Non-pigmented ciliary epithelial cell (primary cell): ENCODE results near the gene TMEM192.
"Not testable (repeated sequence)": the region's sequence is repeated elsewhere in the genome, so short reads cannot be mapped to it uniquely, and the experiment has no call there.

ENCODE experiments used
- DNase-seq: peaks from one replicate; pipeline ENCODE4 v3.0.0-alpha.2; 2010; ENCODE audit warnings: low read depth

TMEM192 gene

DNA sequence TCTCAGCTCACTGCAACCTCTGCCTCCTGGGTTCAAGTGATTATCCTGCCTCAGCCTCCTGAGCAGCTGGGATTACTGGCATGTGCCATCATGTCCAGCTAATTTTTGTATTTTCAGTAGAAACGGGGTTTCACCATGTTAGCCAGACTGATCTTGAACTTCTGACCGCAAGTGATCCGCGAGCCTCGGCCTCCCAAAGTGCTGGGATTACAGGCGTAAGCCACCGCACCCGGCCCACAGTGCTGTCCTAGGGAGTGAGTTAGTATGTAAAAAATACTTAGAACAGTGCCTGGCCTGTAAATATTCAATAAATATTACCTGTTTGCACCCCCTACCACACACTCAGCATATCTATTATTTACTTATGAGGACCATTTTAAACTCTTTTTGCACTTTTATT lies 20.5 kb downstream of the TMEM192 start:
- DNase-seq, result not testable (repeated sequence)

DNA sequence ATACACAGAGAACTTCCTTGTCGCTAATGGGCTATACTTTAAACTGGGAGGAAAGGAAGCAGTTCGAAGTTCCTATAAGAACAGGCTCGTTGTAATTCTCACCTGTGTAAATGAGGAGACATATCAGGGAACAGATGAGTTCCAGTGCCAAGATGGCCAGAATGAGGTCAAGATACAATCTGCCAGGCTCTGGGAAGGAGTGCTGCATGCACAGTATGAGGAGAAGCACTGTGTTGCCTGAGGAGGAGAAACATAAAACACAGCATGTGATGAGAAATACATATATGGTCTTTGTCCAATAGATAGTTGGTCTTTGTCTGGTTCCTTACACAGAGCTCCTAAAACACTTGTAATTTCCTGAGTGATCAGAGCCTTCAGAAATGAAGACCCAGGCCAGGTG lies 24.3 kb downstream of the TMEM192 start:
- DNase-seq, result no peak

DNA sequence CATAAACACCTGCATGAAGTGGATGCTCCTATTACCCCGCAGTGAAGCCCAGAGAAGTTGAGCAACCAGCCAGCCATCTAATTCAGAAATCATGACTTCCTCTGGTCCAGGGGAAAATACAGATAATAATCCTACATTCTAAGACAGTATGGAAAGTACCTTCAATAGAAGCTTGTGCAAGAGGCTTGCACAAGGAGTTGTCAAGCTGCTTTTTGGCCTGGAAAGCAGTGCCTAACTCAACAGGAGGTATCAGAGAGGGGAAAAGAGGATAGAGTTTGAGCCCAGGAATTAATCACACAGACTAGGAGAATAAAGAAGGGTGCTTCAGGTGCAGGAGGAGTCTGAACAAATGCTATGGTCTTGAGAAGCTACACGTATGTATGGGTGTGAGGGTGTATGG lies 26.7 kb downstream of the TMEM192 start:
- no peak for DNase-seq

DNA sequence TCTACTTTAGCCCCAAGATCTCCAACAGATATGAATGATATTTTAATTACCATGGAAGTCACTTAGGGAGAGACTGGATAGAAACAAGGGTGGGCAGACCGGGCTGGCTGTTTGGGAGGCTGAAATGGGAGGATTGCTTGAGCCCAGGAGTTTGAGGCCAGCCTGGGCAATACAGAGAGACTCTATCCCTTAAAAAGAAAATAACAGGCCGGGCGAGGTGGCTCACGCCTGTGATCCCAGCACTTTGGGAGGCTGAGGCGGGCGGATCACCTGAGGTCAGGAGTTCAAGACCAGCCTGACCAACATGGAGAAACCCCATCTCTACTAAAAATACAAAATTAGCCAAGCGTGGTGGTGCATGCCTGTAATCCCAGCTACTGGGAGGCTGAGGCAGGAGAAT lies 27.9 kb downstream of the TMEM192 start:
- not testable (repeated sequence) for DNase-seq

DNA sequence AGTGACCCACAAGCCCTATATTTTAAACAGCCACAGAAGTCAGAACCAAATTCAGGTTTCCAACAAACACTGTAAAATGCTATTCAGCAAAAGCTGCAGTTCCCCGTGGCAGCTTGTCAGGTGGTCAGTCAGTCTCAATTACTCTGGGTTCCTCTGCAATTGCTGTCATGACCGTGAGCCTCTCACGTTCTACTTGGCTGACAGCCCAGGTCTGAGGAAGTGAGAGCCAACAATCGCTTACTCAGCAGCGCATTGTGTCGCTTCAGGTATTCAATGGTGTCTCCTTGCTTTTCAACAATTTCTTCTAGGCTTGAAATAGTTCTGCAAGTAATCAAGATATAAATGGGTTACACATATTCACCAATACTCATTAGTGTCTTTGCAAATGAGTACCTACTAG lies 33.2 kb downstream of the TMEM192 start:
- DNase-seq, result peak; percentile 8

DNA sequence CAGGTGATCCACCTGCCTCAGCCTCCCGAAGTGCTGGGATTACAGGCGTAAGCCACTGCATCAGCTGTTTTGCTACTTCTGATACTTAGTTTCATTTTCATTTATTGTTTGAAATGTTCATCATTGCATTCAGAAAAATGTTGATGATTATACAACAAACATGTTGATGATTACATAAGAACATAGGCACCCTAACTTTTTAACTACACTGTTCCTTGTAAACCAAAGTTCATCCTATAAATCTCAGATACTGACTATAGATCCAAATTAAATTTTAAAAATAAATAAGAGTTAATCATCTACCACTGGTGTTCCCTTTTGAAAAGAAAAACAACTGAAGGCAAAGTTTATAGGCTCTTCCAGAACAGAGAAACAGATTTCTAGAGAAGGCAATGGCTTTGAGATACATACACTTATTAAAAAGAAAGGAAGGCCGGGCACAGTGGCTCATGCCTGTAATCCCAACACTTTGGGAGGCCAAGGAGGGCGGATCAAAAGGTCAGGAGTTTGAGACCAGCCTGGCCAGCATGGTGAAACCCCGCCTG lies 35.6 kb downstream of the TMEM192 start:
- no peak for DNase-seq

DNA sequence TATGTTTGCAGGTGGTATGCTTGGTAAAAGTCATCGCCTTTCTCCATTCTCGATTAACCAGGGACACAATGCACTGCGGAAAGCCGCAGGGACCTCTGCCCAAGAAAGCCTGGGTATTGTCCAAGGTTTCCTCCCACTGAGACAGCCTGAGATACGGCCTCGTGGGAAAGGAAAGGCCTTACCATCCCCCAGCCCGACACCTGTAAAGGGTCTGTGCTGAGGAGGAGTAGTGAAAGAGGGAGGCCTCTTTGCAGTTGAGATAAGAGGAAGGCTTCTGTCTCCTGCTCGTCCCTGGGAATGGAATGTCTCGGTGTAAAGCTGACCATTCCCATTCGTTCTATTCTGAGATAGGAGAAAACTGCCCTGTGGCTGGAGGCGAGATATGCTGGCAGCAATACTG lies 39.3 kb downstream of the TMEM192 start:
- not testable (repeated sequence) for DNase-seq

DNA sequence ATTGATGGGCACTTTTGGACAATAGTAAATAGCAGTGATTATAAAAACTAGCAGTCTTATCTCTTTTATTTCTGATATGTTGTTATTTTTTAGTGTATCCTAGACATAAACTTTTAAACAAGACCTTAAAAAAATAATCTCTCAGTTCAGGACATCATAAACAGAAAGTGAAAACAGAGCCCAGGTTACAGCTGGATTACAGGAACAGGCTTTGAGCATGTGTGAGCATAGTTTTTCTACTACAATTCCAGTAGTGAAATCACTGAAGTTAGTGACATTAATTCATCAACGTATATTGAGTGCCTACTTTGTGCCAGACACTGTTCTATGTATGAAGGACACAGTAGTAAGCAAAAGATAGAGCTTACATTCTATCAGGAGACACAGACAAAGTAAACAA lies 42.1 kb downstream of the TMEM192 start:
- DNase-seq, result no peak

DNA sequence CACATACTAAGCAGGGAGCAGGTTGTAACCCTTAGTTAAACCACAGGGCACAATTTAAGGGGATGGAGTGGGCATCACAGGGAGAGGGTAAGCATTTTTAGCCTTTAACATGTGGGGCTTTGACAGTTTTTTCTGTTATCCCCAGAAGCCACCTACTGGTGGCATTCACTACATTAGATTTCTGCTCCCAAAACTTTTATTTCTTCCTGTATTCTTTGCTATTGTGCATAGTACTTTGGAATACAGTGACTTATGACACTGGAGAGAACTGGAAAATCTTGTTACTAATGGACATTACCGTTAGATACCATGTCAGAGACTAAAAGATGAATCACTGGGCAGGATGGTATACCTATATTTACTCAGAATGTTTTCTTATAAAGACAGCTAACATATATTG lies 51.7 kb downstream of the TMEM192 start:
- no peak for DNase-seq

DNA sequence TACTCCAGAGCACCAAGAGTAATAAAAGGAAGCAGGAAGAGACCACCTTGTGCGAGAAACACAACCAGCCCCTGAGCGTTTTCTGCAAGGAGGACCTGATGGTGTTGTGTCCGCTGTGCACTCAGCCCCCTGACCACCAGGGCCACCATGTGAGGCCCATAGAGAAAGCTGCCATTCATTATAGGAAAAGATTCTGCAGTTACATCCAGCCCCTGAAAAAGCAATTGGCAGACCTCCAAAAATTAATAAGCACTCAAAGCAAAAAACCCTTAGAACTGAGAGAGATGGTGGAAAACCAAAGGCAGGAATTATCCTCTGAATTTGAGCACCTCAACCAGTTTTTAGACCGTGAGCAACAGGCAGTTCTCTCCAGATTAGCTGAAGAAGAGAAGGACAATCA lies 53.3 kb downstream of the TMEM192 start:
- DNase-seq, result no peak

DNA sequence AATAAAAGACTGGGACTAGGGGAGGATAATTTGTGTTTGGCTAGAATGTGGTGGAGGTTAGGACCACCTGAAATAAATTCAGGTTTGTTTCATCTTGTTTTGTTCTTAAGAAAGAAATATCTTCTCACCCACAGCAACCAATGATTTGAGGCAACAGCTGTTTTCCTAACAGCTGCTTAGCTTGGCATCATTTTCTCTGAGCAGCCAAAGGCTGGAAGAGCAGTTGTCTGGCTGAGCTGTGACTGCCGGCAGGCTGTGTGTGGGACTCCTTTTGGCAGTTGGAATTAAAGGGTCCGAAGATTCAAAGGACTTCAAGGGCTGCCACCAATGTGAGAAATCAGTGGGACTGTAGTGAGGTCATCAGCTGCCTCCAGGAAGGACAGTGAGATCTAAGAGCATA lies 54.0 kb downstream of the TMEM192 start:
- no peak for DNase-seq

DNA sequence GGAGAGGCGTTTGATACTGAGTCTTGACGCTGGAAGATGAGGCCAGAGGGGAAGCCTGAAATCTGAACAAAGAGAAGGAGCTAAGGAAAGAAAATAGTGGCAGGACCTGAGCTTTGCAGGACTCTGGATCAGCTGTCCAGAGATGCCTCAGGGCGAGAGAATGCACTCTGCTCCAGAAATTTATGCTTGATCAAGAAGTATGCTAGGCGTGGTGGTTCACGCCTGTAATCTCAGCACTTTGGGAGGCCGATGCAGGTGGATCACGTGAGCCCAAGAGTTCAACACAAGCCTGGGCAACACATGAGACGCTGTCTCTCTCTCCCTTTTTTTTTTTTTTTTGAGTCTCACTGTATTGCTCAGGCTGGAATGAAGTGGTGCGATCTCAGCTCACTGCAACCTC lies 57.1 kb downstream of the TMEM192 start:
- DNase-seq, result no peak

DNA sequence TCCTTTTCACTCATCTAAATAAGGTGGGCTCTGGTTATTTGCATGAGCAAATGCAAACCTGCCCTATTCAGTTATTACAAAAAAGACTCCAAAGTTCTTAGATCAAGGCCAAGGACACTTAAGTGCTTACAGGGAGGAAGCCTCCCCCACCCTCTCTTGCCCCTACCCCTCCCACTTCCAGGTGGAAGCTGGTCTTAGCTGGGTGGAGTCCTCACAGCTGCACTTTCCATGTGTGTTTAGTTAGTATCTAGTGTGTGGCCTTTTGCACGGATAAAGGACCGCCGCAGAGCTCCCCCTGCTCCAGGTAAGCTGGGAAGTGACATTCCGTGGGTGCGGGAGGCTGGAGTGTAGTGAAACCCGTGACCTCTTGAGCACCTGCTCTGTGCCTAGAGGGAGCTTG lies 59.0 kb downstream of the TMEM192 start, which contains the start of gene TRIM75:
TSS of gene TRIM75 (plus strand) at position 222 of the 400 bp plus-strand sequence. CDS start 5,282 bp downstream, outside the sequence.
- no peak for DNase-seq

DNA sequence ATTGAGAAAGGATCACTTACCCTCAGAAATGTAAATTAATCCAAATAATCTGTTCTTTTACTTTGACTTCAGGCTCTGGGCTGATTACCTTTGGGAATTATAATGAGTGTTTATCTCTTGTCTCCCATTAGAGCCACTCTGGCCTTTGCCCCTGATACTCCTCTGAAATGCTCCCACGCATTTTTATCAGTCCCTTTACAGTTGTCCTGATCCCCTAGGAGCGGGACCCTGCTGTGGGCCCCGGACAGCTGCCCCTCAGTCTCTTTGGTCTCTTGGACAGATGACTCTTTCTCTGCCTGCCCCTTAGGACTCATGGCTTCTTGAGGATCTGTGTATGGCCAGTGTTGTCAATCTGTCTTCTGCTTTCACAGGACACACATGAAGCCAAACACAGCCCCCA lies 60.0 kb downstream of the TMEM192 start:
- DNase-seq, result no peak

DNA sequence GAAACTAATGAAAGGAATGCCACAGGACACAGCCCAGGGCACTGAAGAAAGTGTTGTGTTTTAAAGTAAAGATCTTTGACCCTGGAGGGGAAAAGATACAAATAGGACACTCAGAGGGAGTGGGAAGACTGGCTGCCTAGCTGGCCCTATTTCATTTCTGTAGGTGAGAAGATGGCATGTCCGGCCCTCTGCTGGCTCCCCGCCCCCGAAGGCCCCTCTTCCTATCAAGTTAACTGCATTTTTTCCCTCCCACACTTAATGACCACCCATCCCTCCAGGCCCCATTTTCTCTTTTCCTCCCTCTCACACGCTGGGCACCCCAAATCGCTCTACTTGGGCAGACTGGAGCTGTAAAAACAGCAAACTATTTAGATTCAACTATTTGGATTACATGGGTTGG lies 64.5 kb downstream of the TMEM192 start:
- DNase-seq, result no peak

DNA sequence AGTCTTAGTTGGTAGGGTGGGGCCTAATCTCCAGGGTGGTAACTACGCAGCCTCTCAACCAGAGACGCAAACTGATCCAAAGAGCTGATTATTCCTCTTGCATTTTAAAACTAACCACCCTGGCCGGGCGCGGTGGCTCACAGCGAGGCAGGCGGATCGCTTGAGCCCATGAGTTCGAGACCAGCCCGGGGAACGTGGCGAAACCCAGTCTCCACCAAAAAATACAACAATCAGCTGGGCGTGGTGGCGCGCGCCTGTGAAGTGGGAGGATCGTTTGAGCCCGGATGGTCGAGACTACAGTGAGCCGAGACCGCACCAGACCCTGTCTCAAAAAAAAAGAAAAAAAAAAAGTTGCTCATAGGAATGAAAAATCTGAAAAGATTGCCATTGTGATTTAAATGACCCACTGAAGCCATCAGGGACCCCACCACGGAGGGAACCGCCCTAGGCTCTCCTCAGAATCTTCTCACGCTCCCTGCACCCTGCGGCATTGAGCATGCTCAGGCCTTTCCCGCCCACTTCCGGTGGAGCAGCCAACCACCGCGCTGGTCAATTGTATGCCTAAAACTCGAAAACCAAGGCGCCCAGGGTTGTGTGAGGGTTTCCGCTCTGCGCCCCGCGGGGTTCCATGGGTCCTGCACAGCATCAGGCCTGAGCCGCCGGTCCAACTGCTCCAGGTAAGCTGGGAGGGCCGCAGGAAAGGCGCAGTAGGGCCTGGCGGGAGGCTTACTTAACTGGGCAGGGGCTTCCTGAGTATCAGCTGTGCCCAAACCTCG lies 81.0 kb downstream of the TMEM192 start, which contains the start of gene TRIM60:
TSS of gene TRIM60 (plus strand) at position 564 of the 776 bp plus-strand sequence. CDS start 8,074 bp downstream, outside the sequence.
- no peak for DNase-seq

DNA sequence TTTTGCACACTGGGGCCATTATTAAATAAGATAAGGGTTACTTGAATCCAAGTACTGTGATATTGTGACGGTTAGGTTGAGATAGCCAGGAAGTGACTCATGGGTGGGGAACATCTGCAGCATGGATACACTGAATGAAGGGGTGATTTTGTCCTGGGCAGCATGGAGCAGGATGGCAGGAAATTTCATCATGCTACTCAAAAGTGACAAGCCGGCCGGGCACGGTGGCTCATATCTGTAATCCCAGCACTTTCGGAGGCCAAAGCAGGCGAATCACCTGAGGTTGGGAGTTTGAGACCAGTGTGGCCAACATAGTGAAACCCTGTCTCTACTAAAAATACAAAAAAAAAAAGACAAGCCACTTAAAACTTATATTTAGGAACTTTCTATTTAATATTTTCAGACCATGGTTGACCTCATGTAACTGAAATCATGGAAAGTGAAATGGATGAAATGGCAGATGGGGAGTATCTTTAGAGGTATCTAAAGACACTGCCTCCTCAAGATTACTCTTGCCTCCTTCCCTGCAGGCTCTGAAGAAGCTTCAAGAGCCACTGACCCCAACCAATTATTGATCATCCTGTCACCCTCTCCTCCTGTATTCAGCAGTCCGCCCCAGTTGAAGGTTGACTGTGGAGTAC lies 84.8 kb downstream of the TMEM192 start:
- no peak for DNase-seq

DNA sequence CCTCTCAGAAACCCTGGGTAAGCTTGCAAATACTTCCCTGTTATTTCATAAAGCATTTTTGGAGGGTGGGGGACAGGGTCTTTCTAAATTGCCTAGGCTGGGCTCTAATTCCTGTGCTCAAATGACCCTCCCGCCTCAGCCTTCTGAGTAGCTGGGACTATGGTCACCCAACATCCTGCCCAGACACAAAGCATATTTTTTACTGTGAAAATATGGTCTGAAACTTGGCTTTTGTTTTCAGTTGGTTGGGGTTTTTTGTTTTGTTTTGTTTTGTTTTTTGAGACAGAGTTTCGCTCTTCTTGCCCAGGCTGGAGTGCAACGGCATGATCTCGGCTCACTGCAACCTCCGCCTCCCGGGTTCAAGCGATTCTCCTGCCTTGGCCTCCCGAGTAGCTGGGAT lies 86.9 kb downstream of the TMEM192 start:
- not testable (repeated sequence) for DNase-seq
